K562 (cell line): ENCODE data around the gene CMTM4. TPM values are rescaled to one million over a fixed set of nuclear protein-coding genes. Genes with fewer than 3 reads are reported as not detected.

ENCODE experiments used
- ATF4 ChIP-seq: fragments of 450-650 bp; formaldehyde crosslinking; IDR thresholded peaks from 2 replicates; pipeline ENCODE4 v1.4.0; 2022; ENCODE audit warnings: mild to moderate bottlenecking, moderate library complexity
- ATF6 ChIP-seq: sonication (generic); formaldehyde crosslinking; IDR thresholded peaks from 2 replicates; pipeline ENCODE4 v1.4.0; 2020; ENCODE audit warnings: mild to moderate bottlenecking, missing genetic modification reagents
- BMI1 ChIP-seq: fragments of 150-350 bp; IDR thresholded peaks from 2 replicates; pipeline ENCODE4 v1.6.1; 2014; ENCODE audit warnings: low read length
- CREB1 ChIP-seq, 2 experiments: sonication (generic) in 1 of 2; formaldehyde crosslinking in 1 of 2; IDR thresholded peaks; 2 replicates each; pipeline versions ENCODE4 v1.6.1 to v1.8.0; 2012 to 2022; ENCODE audit warnings: inconsistent platforms in 1 of 2, mild to moderate bottlenecking in 1 of 2, missing genetic modification reagents in 1 of 2, moderate library complexity in 1 of 2
- CREB3 ChIP-seq: fragments of 450-650 bp; conservative IDR thresholded peaks from 2 replicates; pipeline ENCODE4 v1.6.1; 2016; ENCODE audit warnings: missing genetic modification characterization, low read depth, mild to moderate bottlenecking, missing compliant biosample characterization, moderate library complexity
- PATZ1 ChIP-seq: fragments of 250-450 bp; sonication (Bioruptor Pico); IDR thresholded peaks from 2 replicates; pipeline ENCODE4 v1.5.0; 2020; ENCODE audit warnings: mild to moderate bottlenecking, borderline replicate concordance
- SNIP1 ChIP-seq: fragments of 450-650 bp; IDR thresholded peaks from 2 replicates; pipeline ENCODE4 v1.7.1; 2017; ENCODE audit warnings: low read depth, mild to moderate bottlenecking
- SRF ChIP-seq, 2 experiments: fragments of 250-450, 450-650 bp in 1 of 2; sonication (Bioruptor Pico) in 1 of 2; sonication (generic) in 1 of 2; formaldehyde crosslinking; IDR thresholded peaks; 2 replicates each; pipeline versions ENCODE4 v1.5.0 to v1.5.1; 2020 to 2022; ENCODE audit warnings: mild to moderate bottlenecking in 1 of 2, missing genetic modification reagents in 1 of 2
- THRAP3 ChIP-seq: fragments of 450-650 bp; IDR thresholded peaks from 2 replicates; pipeline ENCODE4 v1.6.1; 2016; ENCODE audit warnings: mild to moderate bottlenecking, inconsistent platforms, borderline replicate concordance
- ZNF699 ChIP-seq: fragments of 250-450 bp; sonication (Bioruptor Pico); IDR thresholded peaks from 2 replicates; pipeline ENCODE4 v1.8.0; 2021; ENCODE audit warnings: mild to moderate bottlenecking, moderate library complexity; ENCODE audit not compliant: insufficient replicate concordance
- polyA plus RNA-seq, 8 experiments: library from polyadenylated mRNA; depleted of rRNA in 4 of 8; stranded (reverse) in 5 of 8; unstranded in 3 of 8; fragments of >200 nt; fragmentation: Nextera tagmentation in 2 of 8; fragmentation: Illumina TruSeq in 1 of 8; extraction: Ambion mirVana in 2 of 8; extraction: Trizol in 1 of 8; gene quantifications; 2 replicates each; pipeline versions ENCODE4 v1.2.1 to v1.2.3, GENCODE V29; 2011 to 2014; ENCODE audit warnings: inconsistent platforms in 1 of 8, missing spikeins in 1 of 8
- total RNA-seq, 7 experiments: library from RNA; depleted of rRNA in 6 of 7; stranded (reverse); fragments of >200 nt in 6 of 7; fragmentation: Illumina TruSeq in 2 of 7; extraction: Trizol in 2 of 7; gene quantifications; 2 replicates each; pipeline versions ENCODE4 v1.2.1 to v1.2.3, GENCODE V29; 2011 to 2021; ENCODE audit warnings: low replicate concordance in 1 of 7

CMTM4 gene
- total and polyA plus RNA-seq, 9 of the 15 experiments (the other 6 are each of a cell fraction or from before 2014, with no cell fraction given), result 2.0 to 21.3 (median 12.5) TPM

- TF ChIP-seq ATF4 (CRISPR knock-in tag), result no peak
- no peak for TF ChIP-seq ATF6
- TF ChIP-seq CREB3 (tag), result no peak
- TF ChIP-seq THRAP3, result no peak
- TF ChIP-seq ZNF699, result no peak
- no peak for TF ChIP-seq SRF (CRISPR knock-in tag; IDR thresholded peaks at IDR 0.05)
- TF ChIP-seq PATZ1, result no peak
- no peak for TF ChIP-seq BMI1
- no peak for TF ChIP-seq SNIP1
- TF ChIP-seq CREB1 (IDR thresholded peaks at IDR 0.05), result no peak
- TF ChIP-seq CREB1 (CRISPR knock-in tag; IDR thresholded peaks at IDR 0.05), result no peak
These were observed 57.3 kb downstream of the CMTM4 start (continued) for GRCh38 chr16:66639091-66639885.
